ENCODE results near the gene SUCO. TPM values are rescaled to one million over a fixed set of nuclear protein-coding genes. Genes with fewer than 3 reads are reported as not detected.
"Not testable (repeated sequence)": the region's sequence is repeated elsewhere in the genome, so short reads cannot be mapped to it uniquely, and the experiment has no call there.

SUCO gene
- 24.1 and 26.1 TPM in 2 replicates for total RNA-seq (2014; rRNA removed; shearing (Covaris generic))

DNA sequence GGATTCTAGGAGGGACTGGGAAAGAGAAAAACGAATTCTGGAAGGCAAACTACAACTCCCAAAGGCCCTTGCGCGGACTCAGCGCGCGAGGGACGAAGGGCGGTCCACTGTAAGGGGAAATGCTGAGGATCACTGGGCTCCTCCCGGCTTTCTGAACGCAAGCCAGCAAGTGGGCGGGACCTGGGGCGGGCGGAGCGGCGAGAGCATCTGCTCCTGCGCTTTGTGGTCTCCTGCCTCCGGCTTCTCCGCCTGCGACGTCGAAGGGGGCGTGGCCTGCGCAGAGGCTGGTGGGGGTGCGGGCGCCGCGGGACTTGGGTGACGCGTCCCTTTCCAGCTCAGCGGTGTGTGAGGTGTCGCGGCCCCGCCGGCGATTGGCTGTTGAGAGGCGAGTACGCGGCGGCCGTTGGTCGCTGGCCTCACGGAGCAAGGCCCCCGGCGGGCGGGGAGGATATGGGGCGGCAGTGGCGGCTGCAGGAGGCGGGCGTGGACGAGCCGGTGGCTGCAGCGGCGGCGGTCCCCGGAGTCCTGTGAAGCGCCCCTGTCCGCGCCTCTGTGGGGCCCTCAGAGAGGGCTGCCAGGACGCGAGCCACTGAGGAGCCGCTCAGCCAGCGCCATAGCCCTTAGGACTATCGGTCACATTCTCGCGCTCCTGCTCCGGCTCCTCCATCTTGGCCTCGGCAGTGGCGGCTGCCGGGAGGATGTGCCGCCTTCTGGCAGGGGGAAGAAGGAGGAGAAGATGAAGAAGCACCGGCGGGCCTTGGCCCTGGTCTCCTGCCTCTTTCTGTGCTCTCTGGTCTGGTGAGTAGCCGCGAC, at the start of gene SUCO:
TSS of gene SUCO (plus strand) at position 451 of the 813 bp plus-strand sequence. CDS start at position 737, 286 bp downstream.
- H3K27me3 ChIP-seq (replicated peaks), result no peaks in the 10 kb centered on the region; the same call in 1 of the 2 replicates
- DNase-seq (ENCODE audit: low read depth in 1 of 2, low spot score in 2 of 2), result peak; percentile 99 to 100
- peak within 1 kb of the TSS; percentile 90 for H3K27ac ChIP-seq
- H3K36me3 ChIP-seq, result peaks cover 7% of the 10 kb centered on the region
- H3K4me1 ChIP-seq (replicated peaks), result peaks cover 14% of the 10 kb centered on the region
- peak within 1 kb of the TSS; percentile 90 for H3K4me3 ChIP-seq
- no peaks in the 10 kb centered on the region; the same call in 1 of the 2 replicates for H3K9me3 ChIP-seq (replicated peaks)

- H3K4me1 ChIP-seq (replicated peaks), result no peaks in the 10 kb centered on the region
- H3K9me3 ChIP-seq (replicated peaks), result no peaks in the 10 kb centered on the region; the same call in 1 of the 2 replicates
- H3K27ac ChIP-seq, result no peak overlapping the region
- peaks cover 5% of the 10 kb centered on the region; the same call in 1 of the 2 replicates for H3K27me3 ChIP-seq (replicated peaks)
- no peak overlapping the region for H3K4me3 ChIP-seq
- DNase-seq (ENCODE audit: low read depth in 1 of 2, low spot score in 2 of 2), result no peak
- no peaks in the 10 kb centered on the region for H3K36me3 ChIP-seq
Measured at GRCh38 chr1:172483448-172483847, 49.5 kb upstream of the SUCO start.

GRCh38 chr1:172484252-172484651, 48.7 kb upstream of the SUCO start:
- DNase-seq (ENCODE audit: low read depth in 1 of 2, low spot score in 2 of 2), result no peak
- H3K36me3 ChIP-seq, result no peaks in the 10 kb centered on the region
- no peaks in the 10 kb centered on the region for H3K4me1 ChIP-seq (replicated peaks)
- H3K27ac ChIP-seq, result no peak overlapping the region
- peaks cover 6% of the 10 kb centered on the region; the same call in 1 of the 2 replicates for H3K27me3 ChIP-seq (replicated peaks)
- H3K4me3 ChIP-seq, result no peak overlapping the region
- no peaks in the 10 kb centered on the region; the same call in 1 of the 2 replicates for H3K9me3 ChIP-seq (replicated peaks)

DNA sequence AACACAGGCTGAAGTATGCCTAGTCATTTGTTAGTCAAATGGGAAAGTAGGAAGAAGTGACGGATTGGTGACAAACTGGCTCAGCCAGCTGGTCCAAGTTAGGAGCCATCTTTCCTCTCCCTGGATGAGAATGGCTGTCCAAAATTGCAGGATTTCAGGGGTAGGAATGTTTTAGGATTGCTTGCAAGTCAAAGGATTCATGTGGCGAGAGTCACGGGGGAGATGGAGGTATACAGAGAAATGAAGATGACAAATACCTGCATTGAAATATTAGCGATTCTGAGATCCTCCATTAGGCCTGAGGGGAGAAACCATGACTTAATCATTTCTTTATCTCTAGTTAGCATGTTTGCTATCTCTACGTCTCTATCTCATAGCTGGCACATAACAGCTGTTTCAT, 47.3 kb upstream of the SUCO start:
- H3K27me3 ChIP-seq (replicated peaks), result peaks cover 6% of the 10 kb centered on the region
- H3K4me3 ChIP-seq, result no peak overlapping the region
- H3K27ac ChIP-seq, result no peak overlapping the region
- no peaks in the 10 kb centered on the region for H3K4me1 ChIP-seq (replicated peaks)
- DNase-seq (ENCODE audit: low read depth in 1 of 2, low spot score in 2 of 2), result no peak
- no peaks in the 10 kb centered on the region for H3K36me3 ChIP-seq
- no peaks in the 10 kb centered on the region; the same call in 1 of the 2 replicates for H3K9me3 ChIP-seq (replicated peaks)

GRCh38 chr1:172486805-172487454, 46.0 kb upstream of the SUCO start:
- Histone ChIP-seq H3K27me3 (replicated peaks) (peaks cover 11% of the 10 kb centered on the region), H3K4me3 (no peak overlapping the region), H3K4me1 (replicated peaks) (no peaks in the 10 kb centered on the region), H3K27ac (no peak overlapping the region), H3K9me3 (replicated peaks) (no peaks in the 10 kb centered on the region; the same call in 1 of the 2 replicates), H3K36me3 (no peaks in the 10 kb centered on the region)
- DNase-seq (ENCODE audit: low read depth in 1 of 2, low spot score in 2 of 2), result no peak

DNA sequence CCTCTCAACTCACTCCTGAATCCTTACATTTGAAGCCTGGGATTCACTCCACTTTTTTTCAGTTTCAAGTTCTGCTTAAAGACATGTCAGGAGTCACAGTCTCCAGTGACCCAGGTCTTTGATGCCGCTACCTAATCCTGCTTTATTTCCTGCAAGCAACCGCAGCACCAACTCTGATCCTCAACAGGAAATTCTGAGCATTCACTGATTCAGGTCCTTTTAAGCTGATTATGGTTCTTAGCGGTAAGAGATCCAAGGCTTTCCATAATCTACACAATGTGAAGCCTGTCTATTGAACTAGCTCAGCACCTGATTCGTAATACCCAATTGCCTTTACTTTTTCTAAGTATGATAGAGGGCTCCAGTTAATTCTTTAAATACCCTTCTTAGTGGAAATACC, 45.4 kb upstream of the SUCO start:
- no peak for DNase-seq (ENCODE audit: low read depth in 1 of 2, low spot score in 2 of 2)
- Histone ChIP-seq H3K9me3 (replicated peaks) (no peaks in the 10 kb centered on the region; the same call in 1 of the 2 replicates), H3K27ac (no peak overlapping the region), H3K4me1 (replicated peaks) (no peaks in the 10 kb centered on the region), H3K27me3 (replicated peaks) (peaks cover 11% of the 10 kb centered on the region), H3K4me3 (no peak overlapping the region), H3K36me3 (no peaks in the 10 kb centered on the region)

- no peaks in the 10 kb centered on the region for H3K36me3 ChIP-seq
- no peak overlapping the region for H3K4me3 ChIP-seq
- H3K27ac ChIP-seq, result no peak overlapping the region
- no peaks in the 10 kb centered on the region; the same call in 1 of the 2 replicates for H3K9me3 ChIP-seq (replicated peaks)
- no peak for DNase-seq (ENCODE audit: low read depth in 1 of 2, low spot score in 2 of 2)
- peaks cover 11% of the 10 kb centered on the region for H3K27me3 ChIP-seq (replicated peaks)
- H3K4me1 ChIP-seq (replicated peaks), result no peaks in the 10 kb centered on the region
Measured at GRCh38 chr1:172488393-172488792, 44.6 kb upstream of the SUCO start.

GRCh38 chr1:172489847-172490246, 43.1 kb upstream of the SUCO start:
- H3K4me1 ChIP-seq (replicated peaks), result no peaks in the 10 kb centered on the region
- no peak overlapping the region for H3K4me3 ChIP-seq
- no peaks in the 10 kb centered on the region for H3K36me3 ChIP-seq
- H3K27me3 ChIP-seq (replicated peaks), result peaks cover 11% of the 10 kb centered on the region
- H3K27ac ChIP-seq, result no peak overlapping the region
- DNase-seq (ENCODE audit: low read depth in 1 of 2, low spot score in 2 of 2), result no peak
- no peaks in the 10 kb centered on the region for H3K9me3 ChIP-seq (replicated peaks)

- peaks cover 11% of the 10 kb centered on the region; the same call in 1 of the 2 replicates for H3K27me3 ChIP-seq (replicated peaks)
- H3K4me1 ChIP-seq (replicated peaks), result peaks cover 7% of the 10 kb centered on the region
- no peak overlapping the region for H3K4me3 ChIP-seq
- H3K27ac ChIP-seq, result no peak overlapping the region
- H3K36me3 ChIP-seq, result no peaks in the 10 kb centered on the region
- DNase-seq (ENCODE audit: low read depth in 1 of 2, low spot score in 2 of 2), result no peak
- H3K9me3 ChIP-seq (replicated peaks), result no peaks in the 10 kb centered on the region
Measured at GRCh38 chr1:172492421-172492820, 40.5 kb upstream of the SUCO start.

GRCh38 chr1:172494166-172494565, 38.8 kb upstream of the SUCO start:
- H3K36me3 ChIP-seq, result no peaks in the 10 kb centered on the region
- no peak overlapping the region for H3K27ac ChIP-seq
- DNase-seq (ENCODE audit: low read depth in 1 of 2, low spot score in 2 of 2), result no peak
- H3K27me3 ChIP-seq (replicated peaks), result peaks cover 5% of the 10 kb centered on the region; the same call in 1 of the 2 replicates
- H3K4me3 ChIP-seq, result no peak overlapping the region
- H3K9me3 ChIP-seq (replicated peaks), result no peaks in the 10 kb centered on the region
- H3K4me1 ChIP-seq (replicated peaks), result peaks cover 9% of the 10 kb centered on the region

GRCh38 chr1:172496127-172496526, 36.8 kb upstream of the SUCO start:
- not testable (repeated sequence) for H3K27ac ChIP-seq; H3K36me3 ChIP-seq; H3K27me3 ChIP-seq (replicated peaks); H3K9me3 ChIP-seq (replicated peaks); H3K4me1 ChIP-seq (replicated peaks); H3K4me3 ChIP-seq; DNase-seq (ENCODE audit: low read depth in 1 of 2, low spot score in 2 of 2)

DNA sequence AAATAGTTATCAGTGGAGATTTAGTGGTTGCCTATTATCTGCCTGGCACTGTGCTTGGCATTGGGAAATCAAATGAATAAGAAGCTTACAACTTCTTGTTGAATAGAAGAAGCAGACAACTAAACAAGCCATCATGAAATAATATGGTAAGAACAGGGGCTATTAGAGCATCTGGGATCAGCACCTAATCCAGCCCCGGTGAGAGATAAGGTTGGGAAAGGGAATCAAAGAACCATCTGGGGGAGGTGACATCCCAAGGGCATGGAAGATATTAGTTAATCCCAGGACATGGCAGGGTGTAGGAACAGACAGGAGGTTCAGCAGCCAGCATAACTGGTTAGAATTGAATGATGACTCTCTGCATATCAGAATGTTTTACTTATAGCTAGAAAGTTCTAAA, 36.3 kb upstream of the SUCO start:
- no peaks in the 10 kb centered on the region for H3K9me3 ChIP-seq (replicated peaks)
- H3K27ac ChIP-seq, result no peak overlapping the region
- H3K36me3 ChIP-seq, result no peaks in the 10 kb centered on the region
- DNase-seq (ENCODE audit: low read depth in 1 of 2, low spot score in 2 of 2), result peak in 1 of 2 experiments; percentile 1
- H3K4me1 ChIP-seq (replicated peaks), result peaks cover 9% of the 10 kb centered on the region
- no peak overlapping the region for H3K4me3 ChIP-seq
- H3K27me3 ChIP-seq (replicated peaks), result no peaks in the 10 kb centered on the region

DNA sequence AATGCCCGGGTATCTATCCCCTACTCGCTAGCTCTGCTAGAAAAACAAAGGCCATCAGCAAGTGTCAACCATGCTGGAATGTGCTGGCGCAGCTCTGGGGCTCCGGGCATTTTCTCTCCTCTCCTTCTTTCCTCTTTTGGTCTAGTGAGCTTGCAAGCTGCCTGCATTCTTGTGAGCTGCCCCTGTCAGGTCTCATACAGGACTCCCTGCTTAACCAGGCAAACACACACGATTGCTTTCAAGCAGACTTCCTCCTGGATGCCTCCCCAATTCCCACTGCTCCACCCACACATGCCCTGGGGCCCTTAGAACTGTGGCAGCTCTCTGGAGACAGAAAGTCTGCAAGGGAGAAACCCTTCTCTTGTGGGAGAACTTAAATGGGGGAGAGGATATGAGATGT, 35.7 kb upstream of the SUCO start:
- H3K4me3 ChIP-seq, result no peak overlapping the region
- H3K27ac ChIP-seq, result no peak overlapping the region
- peak; percentile 34 to 45 for DNase-seq (ENCODE audit: low read depth in 1 of 2, low spot score in 2 of 2)
- peaks cover 9% of the 10 kb centered on the region for H3K4me1 ChIP-seq (replicated peaks)
- no peaks in the 10 kb centered on the region for H3K9me3 ChIP-seq (replicated peaks)
- no peaks in the 10 kb centered on the region for H3K27me3 ChIP-seq (replicated peaks)
- no peaks in the 10 kb centered on the region for H3K36me3 ChIP-seq

- H3K4me3 ChIP-seq, result no peak overlapping the region
- DNase-seq (ENCODE audit: low read depth in 1 of 2, low spot score in 2 of 2), result no peak
- H3K9me3 ChIP-seq (replicated peaks), result no peaks in the 10 kb centered on the region
- no peaks in the 10 kb centered on the region for H3K27me3 ChIP-seq (replicated peaks)
- peaks cover 9% of the 10 kb centered on the region for H3K4me1 ChIP-seq (replicated peaks)
- H3K36me3 ChIP-seq, result no peaks in the 10 kb centered on the region
- no peak overlapping the region for H3K27ac ChIP-seq
Measured at GRCh38 chr1:172498857-172499256, 34.1 kb upstream of the SUCO start.
